Stimulated activated CD4-positive, alpha-beta T cell treated with anti-CD3 and anti-CD28 coated beads, Interleukin-15, amount 100 ng/mL, for 48 hours (primary cell): ENCODE results near the gene CALML5.

Experiments
- DNase-seq, 2 donors: peaks; one replicate each; pipeline ENCODE4 v3.0.0-alpha.2; 2020; ENCODE audit warnings: low read depth in 2 of 2

The CALML5 gene

GRCh38 chr10:5515948-5516761 lies 16.8 kb upstream of the CALML5 start:
- no peak for DNase-seq

- DNase-seq: no peak
Measured at GRCh38 chr10:5514226-5514850, 15.0 kb upstream of the CALML5 start.

GRCh38 chr10:5512881-5513612 lies 13.7 kb upstream of the CALML5 start:
- peak in 1 of 2 donors; percentile 19 for DNase-seq

GRCh38 chr10:5512331-5512730 lies 13.0 kb upstream of the CALML5 start:
- DNase-seq: no peak

GRCh38 chr10:5511885-5512280 lies 12.5 kb upstream of the CALML5 start:
- DNase-seq: no peak

GRCh38 chr10:5511231-5511884 lies 12.0 kb upstream of the CALML5 start:
- no peak for DNase-seq

- no peak for DNase-seq
Measured at GRCh38 chr10:5510281-5511072, 11.1 kb upstream of the CALML5 start.

GRCh38 chr10:5509691-5510090 lies 10.3 kb upstream of the CALML5 start:
- DNase-seq: no peak

- DNase-seq: no peak
Measured at GRCh38 chr10:5509236-5509635, 9.9 kb upstream of the CALML5 start.

GRCh38 chr10:5508786-5509185 lies 9.4 kb upstream of the CALML5 start:
- DNase-seq: no peak

GRCh38 chr10:5508161-5508604 lies 8.8 kb upstream of the CALML5 start:
- no peak for DNase-seq

GRCh38 chr10:5507649-5508131 lies 8.3 kb upstream of the CALML5 start:
- no peak for DNase-seq

- DNase-seq: no peak
Measured at GRCh38 chr10:5506751-5507648, 7.6 kb upstream of the CALML5 start.

GRCh38 chr10:5506246-5506645 lies 6.9 kb upstream of the CALML5 start:
- no peak for DNase-seq

GRCh38 chr10:5504146-5505072 lies 5.0 kb upstream of the CALML5 start:
- DNase-seq: no peak

- DNase-seq: no peak
Measured at GRCh38 chr10:5503477-5503835, 4.1 kb upstream of the CALML5 start.

GRCh38 chr10:5502571-5503476 lies 3.5 kb upstream of the CALML5 start:
- no peak for DNase-seq

- DNase-seq: no peak
Measured at GRCh38 chr10:5502061-5502521, 2.7 kb upstream of the CALML5 start.
